OCI-LY7 (cell line): ENCODE results near the gene PHOX2A.

Experiments used
- EZH2phosphoT487 ChIP-seq: fragments of 200-600 bp; sonication (generic); IDR thresholded peaks from 2 replicates; pipeline ENCODE4 v1.6.1; 2018; ENCODE audit warnings: low read depth, borderline replicate concordance, mild to moderate bottlenecking, mixed run types, antibody characterized with exemption, low read length, moderate library complexity, mixed read lengths
- TF ChIP-seq, protein P1 (sequence below): fragments of 200-600 bp; sonication (generic); conservative IDR thresholded peaks from 2 replicates; pipeline ENCODE4 v1.5.1; 2014; ENCODE audit warnings: mild to moderate bottlenecking, antibody characterized with exemption, low read length, moderate library complexity, mixed read lengths

DNA sequence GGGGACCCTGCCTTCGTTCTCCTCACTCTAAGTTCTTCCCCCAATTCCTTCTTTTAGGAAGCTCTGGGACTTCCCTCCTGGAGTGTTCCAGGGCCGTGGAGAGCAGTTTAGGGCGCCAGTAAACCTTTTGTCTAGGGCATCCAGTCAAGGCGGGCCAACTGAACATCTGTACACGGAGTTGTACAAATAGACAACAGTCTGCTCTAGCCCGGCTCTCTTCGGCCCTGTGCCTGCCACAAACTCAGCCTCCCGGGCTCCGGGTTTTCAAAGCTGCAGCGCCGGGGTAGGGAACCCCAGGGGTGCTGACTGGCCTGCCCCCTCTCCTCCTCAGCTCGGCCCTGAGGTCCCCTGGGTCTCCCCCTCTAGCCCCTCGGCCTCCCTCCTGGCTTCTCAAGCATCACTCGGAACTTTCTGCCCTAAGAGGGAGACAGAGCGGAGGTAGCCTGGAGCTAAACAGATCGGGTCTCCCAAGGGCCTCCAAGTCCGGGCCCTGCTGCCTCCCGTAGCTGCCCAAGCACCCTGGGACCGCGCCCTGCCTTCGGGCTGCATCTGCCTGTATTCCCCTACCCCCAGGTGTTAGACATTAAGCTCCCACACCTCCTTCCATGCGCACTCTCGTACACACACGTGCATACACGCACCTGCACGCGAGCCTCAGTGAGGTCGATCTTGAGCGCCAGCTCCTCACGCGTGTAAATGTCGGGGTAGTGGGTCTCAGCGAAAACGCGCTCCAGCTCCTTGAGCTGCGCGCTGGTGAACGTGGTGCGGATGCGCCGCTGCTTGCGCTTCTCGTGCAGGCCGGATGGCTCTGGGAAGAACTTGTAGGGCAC is 3.3 kb downstream of the PHOX2A start:
- TF ChIP-seq, protein P1, sequence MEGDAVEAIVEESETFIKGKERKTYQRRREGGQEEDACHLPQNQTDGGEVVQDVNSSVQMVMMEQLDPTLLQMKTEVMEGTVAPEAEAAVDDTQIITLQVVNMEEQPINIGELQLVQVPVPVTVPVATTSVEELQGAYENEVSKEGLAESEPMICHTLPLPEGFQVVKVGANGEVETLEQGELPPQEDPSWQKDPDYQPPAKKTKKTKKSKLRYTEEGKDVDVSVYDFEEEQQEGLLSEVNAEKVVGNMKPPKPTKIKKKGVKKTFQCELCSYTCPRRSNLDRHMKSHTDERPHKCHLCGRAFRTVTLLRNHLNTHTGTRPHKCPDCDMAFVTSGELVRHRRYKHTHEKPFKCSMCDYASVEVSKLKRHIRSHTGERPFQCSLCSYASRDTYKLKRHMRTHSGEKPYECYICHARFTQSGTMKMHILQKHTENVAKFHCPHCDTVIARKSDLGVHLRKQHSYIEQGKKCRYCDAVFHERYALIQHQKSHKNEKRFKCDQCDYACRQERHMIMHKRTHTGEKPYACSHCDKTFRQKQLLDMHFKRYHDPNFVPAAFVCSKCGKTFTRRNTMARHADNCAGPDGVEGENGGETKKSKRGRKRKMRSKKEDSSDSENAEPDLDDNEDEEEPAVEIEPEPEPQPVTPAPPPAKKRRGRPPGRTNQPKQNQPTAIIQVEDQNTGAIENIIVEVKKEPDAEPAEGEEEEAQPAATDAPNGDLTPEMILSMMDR, result no peak
- no peak for TF ChIP-seq EZH2phosphoT487
